IPS DF 6.9 (cell line): ENCODE data around the gene PARD3B.

ENCODE experiments used
- DNase-seq: peaks from one replicate; pipeline ENCODE4 v3.0.0-alpha.2; 2013; ENCODE audit warnings: low read depth, low spot score
- H3K27ac ChIP-seq: one replicate; pipeline ENCODE4 v1.5.1; 2013; ENCODE audit warnings: low read length, control low read depth
- H3K27me3 ChIP-seq: 2 replicates; pipeline ENCODE4 v1.6.1; 2013; ENCODE audit warnings: mild to moderate bottlenecking, low read length; ENCODE audit not compliant: control insufficient read depth, insufficient read depth
- H3K36me3 ChIP-seq: 2 replicates; pipeline ENCODE4 v1.6.1; 2013; ENCODE audit warnings: low read length; ENCODE audit not compliant: control insufficient read depth, insufficient read depth
- H3K4me1 ChIP-seq: 2 replicates; pipeline ENCODE4 v1.6.1; 2013; ENCODE audit warnings: low read length; ENCODE audit not compliant: control insufficient read depth, insufficient read depth
- H3K4me3 ChIP-seq: 2 replicates; pipeline ENCODE4 v1.5.1; 2013; ENCODE audit warnings: mild to moderate bottlenecking, low read length
- H3K9me3 ChIP-seq: 2 replicates; pipeline ENCODE4 v1.6.1; 2013; ENCODE audit warnings: low read length, inconsistent platforms; ENCODE audit not compliant: control insufficient read depth, insufficient read depth
- WGBS: extraction: QIAGEN DNeasy Blood & Tissue Kit; methylation state at CpG from one replicate; pipeline ENCODE4 v1.1.7; 2013; ENCODE audit warnings: mixed read lengths, missing lambda C conversion rate; ENCODE audit not compliant: insufficient read length, insufficient coverage; 5-methylcytosine and 5-hydroxymethylcytosine counted together

Gene PARD3B

GRCh38 chr2:205656461-205656860, 1111.2 kb downstream of the PARD3B start:
- Histone ChIP-seq H3K27me3 (no peaks in the 10 kb centered on the region), H3K4me3 (no peak overlapping the region), H3K27ac (no peak overlapping the region), H3K4me1 (no peaks in the 10 kb centered on the region), H3K9me3 (no peaks in the 10 kb centered on the region), H3K36me3 (no peaks in the 10 kb centered on the region)
- no peak for DNase-seq
- no CpG with 5 or more reads among the region's 7 CpGs for WGBS

GRCh38 chr2:205656941-205657340, 1111.7 kb downstream of the PARD3B start:
- H3K27me3 ChIP-seq = no peaks in the 10 kb centered on the region
- no peaks in the 10 kb centered on the region for H3K4me1 ChIP-seq
- H3K27ac ChIP-seq = no peak overlapping the region
- no peak overlapping the region for H3K4me3 ChIP-seq
- WGBS = no CpG with 5 or more reads among the region's 4 CpGs
- H3K36me3 ChIP-seq = no peaks in the 10 kb centered on the region
- H3K9me3 ChIP-seq = no peaks in the 10 kb centered on the region
- DNase-seq = no peak

GRCh38 chr2:205657579-205657978, 1112.3 kb downstream of the PARD3B start:
- H3K4me3 ChIP-seq = no peak overlapping the region
- no peaks in the 10 kb centered on the region for H3K27me3 ChIP-seq
- DNase-seq = no peak

GRCh38 chr2:205658068-205658467, 1112.8 kb downstream of the PARD3B start:
- no CpG with 5 or more reads among the region's 2 CpGs for WGBS
- H3K4me1 ChIP-seq = no peaks in the 10 kb centered on the region
- H3K4me3 ChIP-seq = no peak overlapping the region
- DNase-seq = no peak
- no peaks in the 10 kb centered on the region for H3K9me3 ChIP-seq
- H3K27me3 ChIP-seq = no peaks in the 10 kb centered on the region
- H3K27ac ChIP-seq = no peak overlapping the region
- no peaks in the 10 kb centered on the region for H3K36me3 ChIP-seq

More at GRCh38 chr2:205657579-205657978, 1112.3 kb downstream of the PARD3B start:
- no peaks in the 10 kb centered on the region for H3K9me3 ChIP-seq
- WGBS = no CpG with 5 or more reads among the region's 3 CpGs
- no peaks in the 10 kb centered on the region for H3K4me1 ChIP-seq
- H3K27ac ChIP-seq = no peak overlapping the region
- no peaks in the 10 kb centered on the region for H3K36me3 ChIP-seq

GRCh38 chr2:205658572-205658971, 1113.3 kb downstream of the PARD3B start:
- no peak for DNase-seq
- Histone ChIP-seq H3K27me3 (no peaks in the 10 kb centered on the region), H3K36me3 (no peaks in the 10 kb centered on the region), H3K4me3 (no peak overlapping the region), H3K9me3 (no peaks in the 10 kb centered on the region), H3K4me1 (no peaks in the 10 kb centered on the region), H3K27ac (no peak overlapping the region)
- WGBS = no CpG with 5 or more reads among the region's 2 CpGs

- no peaks in the 10 kb centered on the region for H3K36me3 ChIP-seq
- H3K27ac ChIP-seq = no peak overlapping the region
- no peaks in the 10 kb centered on the region for H3K27me3 ChIP-seq
- WGBS = no CpG with 5 or more reads among the region's 8 CpGs
- H3K4me3 ChIP-seq = no peak overlapping the region
- DNase-seq = no peak
- H3K4me1 ChIP-seq = no peaks in the 10 kb centered on the region
- no peaks in the 10 kb centered on the region for H3K9me3 ChIP-seq
Observed at GRCh38 chr2:205659922-205660321, 1114.6 kb downstream of the PARD3B start.

GRCh38 chr2:205660521-205661124, 1115.3 kb downstream of the PARD3B start:
- Histone ChIP-seq H3K4me1 (no peaks in the 10 kb centered on the region), H3K4me3 (no peak overlapping the region), H3K27ac (no peak overlapping the region), H3K27me3 (no peaks in the 10 kb centered on the region), H3K9me3 (no peaks in the 10 kb centered on the region), H3K36me3 (no peaks in the 10 kb centered on the region)
- no peak for DNase-seq
- no CpG with 5 or more reads among the region's 8 CpGs for WGBS

GRCh38 chr2:205661281-205661680, 1116.0 kb downstream of the PARD3B start:
- H3K9me3 ChIP-seq = no peaks in the 10 kb centered on the region
- H3K36me3 ChIP-seq = no peaks in the 10 kb centered on the region
- no peak overlapping the region for H3K4me3 ChIP-seq
- H3K27ac ChIP-seq = no peak overlapping the region
- H3K4me1 ChIP-seq = no peaks in the 10 kb centered on the region
- WGBS = no CpG with 5 or more reads among the region's 5 CpGs
- no peak for DNase-seq
- no peaks in the 10 kb centered on the region for H3K27me3 ChIP-seq

GRCh38 chr2:205662206-205662965, 1117.1 kb downstream of the PARD3B start:
- Histone ChIP-seq H3K27ac (no peak overlapping the region), H3K27me3 (no peaks in the 10 kb centered on the region), H3K36me3 (no peaks in the 10 kb centered on the region), H3K4me1 (no peaks in the 10 kb centered on the region), H3K9me3 (no peaks in the 10 kb centered on the region), H3K4me3 (no peak overlapping the region)
- WGBS = no CpG with 5 or more reads among the region's 3 CpGs
- no peak for DNase-seq

GRCh38 chr2:205665791-205666190, 1120.5 kb downstream of the PARD3B start:
- Histone ChIP-seq H3K36me3 (no peaks in the 10 kb centered on the region), H3K27me3 (no peaks in the 10 kb centered on the region), H3K9me3 (no peaks in the 10 kb centered on the region), H3K27ac (no peak overlapping the region), H3K4me3 (no peak overlapping the region), H3K4me1 (peaks cover 2% of the 10 kb centered on the region; the same call in 1 of the 2 replicates)
- no CpG with 5 or more reads among the region's 2 CpGs for WGBS
- DNase-seq = no peak
